Loucy (cell line): ENCODE data around the gene ACAD9.

Experiments
- H2AFZ ChIP-seq: fragments of 200-600 bp; sonication (generic); 2 replicates; pipeline ENCODE4 v1.6.0; 2016; ENCODE audit warnings: antibody characterized with exemption, mild to moderate bottlenecking, low read length, moderate library complexity
- H3F3A ChIP-seq: fragments of 200-600 bp; 2 replicates; pipeline ENCODE4 v1.6.0; 2016; ENCODE audit warnings: antibody characterized with exemption, low read depth, mild to moderate bottlenecking
- H3K27me3 ChIP-seq: fragments of 200-600 bp; sonication (generic); 2 replicates; pipeline ENCODE4 v1.6.1; 2014; ENCODE audit warnings: low read length, mild to moderate bottlenecking; ENCODE audit not compliant: insufficient read depth, poor library complexity, severe bottlenecking
- H3K36me3 ChIP-seq: fragments of 200-600 bp; sonication (generic); 2 replicates; pipeline ENCODE4 v1.6.1; 2016; ENCODE audit warnings: low read length; ENCODE audit not compliant: insufficient read depth
- H3K4me1 ChIP-seq: fragments of 200-600 bp; sonication (generic); 2 replicates; pipeline ENCODE4 v1.5.1; 2014; ENCODE audit warnings: low read length, mild to moderate bottlenecking; ENCODE audit not compliant: insufficient read depth, poor library complexity, severe bottlenecking
- H3K4me2 ChIP-seq: fragments of 200-600 bp; sonication (generic); 2 replicates; pipeline ENCODE4 v1.6.0; 2014; ENCODE audit warnings: antibody characterized with exemption, low read length, low read depth, mild to moderate bottlenecking; ENCODE audit not compliant: poor library complexity, severe bottlenecking
- H3K4me3 ChIP-seq: fragments of 200-600 bp; sonication (generic); 2 replicates; pipeline ENCODE4 v1.5.1; 2014; ENCODE audit warnings: low read length, mild to moderate bottlenecking, mixed read lengths; ENCODE audit not compliant: poor library complexity, severe bottlenecking
- H3K79me2 ChIP-seq: fragments of 200-600 bp; sonication (generic); 2 replicates; pipeline ENCODE4 v1.6.1; 2014; ENCODE audit warnings: low read length; ENCODE audit not compliant: insufficient read depth
- H3K9ac ChIP-seq: fragments of 200-600 bp; sonication (generic); 2 replicates; pipeline ENCODE4 v1.6.0; 2014; ENCODE audit warnings: mild to moderate bottlenecking, low read depth, low read length, moderate library complexity; ENCODE audit not compliant: poor library complexity, severe bottlenecking
- H3K9me2 ChIP-seq: fragments of 200-600 bp; sonication (generic); replicated peaks from 2 replicates; pipeline ENCODE4 v1.6.1; 2016; ENCODE audit warnings: low read depth, low read length, mixed read lengths
- H3K9me3 ChIP-seq: fragments of 200-600 bp; sonication (generic); 2 replicates; pipeline ENCODE4 v1.6.1; 2014; ENCODE audit warnings: mild to moderate bottlenecking, antibody characterized with exemption, low read length, low read depth; ENCODE audit not compliant: insufficient read depth
- H4K20me1 ChIP-seq: fragments of 200-600 bp; sonication (generic); 2 replicates; pipeline ENCODE4 v1.6.0; 2014; ENCODE audit warnings: antibody characterized with exemption, low read length, mild to moderate bottlenecking; ENCODE audit not compliant: insufficient read depth, poor library complexity, severe bottlenecking
- EZH2phosphoT487 ChIP-seq: fragments of 200-600 bp; IDR thresholded peaks from 2 replicates; pipeline ENCODE4 v1.6.1; 2018; ENCODE audit warnings: antibody characterized with exemption, mild to moderate bottlenecking, moderate library complexity, borderline replicate concordance
- TF ChIP-seq, protein P1 (sequence below): fragments of 200-600 bp; sonication (generic); conservative IDR thresholded peaks from 2 replicates; pipeline ENCODE4 v1.5.1; 2014; ENCODE audit warnings: mild to moderate bottlenecking, antibody characterized with exemption, low read length

The ACAD9 gene

GRCh38 chr3:128907706-128908445, 28.5 kb downstream of the ACAD9 start:
- Histone ChIP-seq H3K9ac (no peak overlapping the region), H3K4me1 (no peaks in the 10 kb centered on the region), H3K4me2 (no peak overlapping the region), H3K9me3 (no peaks in the 10 kb centered on the region), H3F3A (no peaks in the 10 kb centered on the region), H3K27me3 (no peaks in the 10 kb centered on the region), H3K9me2 (no peaks in the 10 kb centered on the region), H3K4me3 (no peak overlapping the region), H3K79me2 (no peaks in the 10 kb centered on the region), H3K36me3 (peaks cover 75% of the 10 kb centered on the region; the same call in 1 of the 2 replicates), H4K20me1 (no peaks in the 10 kb centered on the region), H2AFZ (no peak overlapping the region)
- TF ChIP-seq EZH2phosphoT487: no peak
- TF ChIP-seq, protein P1, sequence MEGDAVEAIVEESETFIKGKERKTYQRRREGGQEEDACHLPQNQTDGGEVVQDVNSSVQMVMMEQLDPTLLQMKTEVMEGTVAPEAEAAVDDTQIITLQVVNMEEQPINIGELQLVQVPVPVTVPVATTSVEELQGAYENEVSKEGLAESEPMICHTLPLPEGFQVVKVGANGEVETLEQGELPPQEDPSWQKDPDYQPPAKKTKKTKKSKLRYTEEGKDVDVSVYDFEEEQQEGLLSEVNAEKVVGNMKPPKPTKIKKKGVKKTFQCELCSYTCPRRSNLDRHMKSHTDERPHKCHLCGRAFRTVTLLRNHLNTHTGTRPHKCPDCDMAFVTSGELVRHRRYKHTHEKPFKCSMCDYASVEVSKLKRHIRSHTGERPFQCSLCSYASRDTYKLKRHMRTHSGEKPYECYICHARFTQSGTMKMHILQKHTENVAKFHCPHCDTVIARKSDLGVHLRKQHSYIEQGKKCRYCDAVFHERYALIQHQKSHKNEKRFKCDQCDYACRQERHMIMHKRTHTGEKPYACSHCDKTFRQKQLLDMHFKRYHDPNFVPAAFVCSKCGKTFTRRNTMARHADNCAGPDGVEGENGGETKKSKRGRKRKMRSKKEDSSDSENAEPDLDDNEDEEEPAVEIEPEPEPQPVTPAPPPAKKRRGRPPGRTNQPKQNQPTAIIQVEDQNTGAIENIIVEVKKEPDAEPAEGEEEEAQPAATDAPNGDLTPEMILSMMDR: no peak

- peaks cover 81% of the 10 kb centered on the region; the same call in 1 of the 2 replicates for H3K36me3 ChIP-seq
- H3K4me1 ChIP-seq: no peaks in the 10 kb centered on the region
- H4K20me1 ChIP-seq: no peaks in the 10 kb centered on the region
- no peaks in the 10 kb centered on the region for H3K79me2 ChIP-seq
- H2AFZ ChIP-seq: no peak overlapping the region
- H3K4me3 ChIP-seq: no peak overlapping the region
- no peaks in the 10 kb centered on the region for H3K9me2 ChIP-seq
- H3K27me3 ChIP-seq: no peaks in the 10 kb centered on the region
- TF ChIP-seq, protein P1: no peak
- TF ChIP-seq EZH2phosphoT487: no peak
- H3K9me3 ChIP-seq: no peaks in the 10 kb centered on the region
- no peak overlapping the region for H3K9ac ChIP-seq
- H3F3A ChIP-seq: no peaks in the 10 kb centered on the region
- H3K4me2 ChIP-seq: no peak overlapping the region
Measured at GRCh38 chr3:128908951-128909350, 29.5 kb downstream of the ACAD9 start.

DNA sequence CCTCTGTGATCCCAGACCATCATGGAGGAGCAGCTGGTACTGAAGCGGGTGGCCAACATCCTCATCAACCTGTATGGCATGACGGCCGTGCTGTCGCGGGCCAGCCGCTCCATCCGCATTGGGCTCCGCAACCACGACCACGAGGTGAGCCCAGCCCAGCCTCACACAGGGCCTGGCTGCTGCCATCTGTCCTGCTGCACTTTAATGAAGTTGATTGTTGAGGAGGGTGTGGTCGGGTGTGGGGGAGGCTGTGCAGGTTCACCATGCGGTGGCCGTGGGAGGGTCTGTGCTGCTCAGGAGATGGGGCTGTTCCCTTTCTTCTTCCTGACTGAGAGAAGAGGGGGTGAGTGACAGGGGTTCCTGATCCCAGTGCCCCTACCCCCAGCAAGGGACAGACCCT, 30.6 kb downstream of the ACAD9 start:
- no peaks in the 10 kb centered on the region for H3F3A ChIP-seq
- no peaks in the 10 kb centered on the region for H3K9me2 ChIP-seq
- H3K36me3 ChIP-seq: peaks cover 82% of the 10 kb centered on the region; the same call in 1 of the 2 replicates
- H3K9me3 ChIP-seq: no peaks in the 10 kb centered on the region
- no peak overlapping the region for H3K4me3 ChIP-seq
- H3K9ac ChIP-seq: no peak overlapping the region
- H4K20me1 ChIP-seq: no peaks in the 10 kb centered on the region
- no peaks in the 10 kb centered on the region for H3K27me3 ChIP-seq
- H2AFZ ChIP-seq: no peak overlapping the region
- no peaks in the 10 kb centered on the region for H3K79me2 ChIP-seq
- H3K4me1 ChIP-seq: no peaks in the 10 kb centered on the region
- no peak for TF ChIP-seq EZH2phosphoT487
- TF ChIP-seq, protein P1: no peak
- no peak overlapping the region for H3K4me2 ChIP-seq
